Measurements from ENCODE around the gene PDE8B. TPM values are rescaled to one million over a fixed set of nuclear protein-coding genes. Genes with fewer than 3 reads are reported as not detected.

The PDE8B gene
- total RNA-seq, 1 donor from 2014 or later = under 0.01 TPM

GRCh38 chr5:77175231-77175630 lies 35.2 kb upstream of the PDE8B start:
- H3K27me3 ChIP-seq (ENCODE audit: control insufficient read depth, insufficient read depth, low read length) = peaks cover 2% of the 10 kb centered on the region
- no peak overlapping the region for H3K4me3 ChIP-seq (ENCODE audit: low read depth, low read length)
- DNase-seq (ENCODE audit: low read depth) (no peak), FAIRE-seq (no peak)
- H3K36me3 ChIP-seq (ENCODE audit: control insufficient read depth, insufficient read depth, low read length) = no peaks in the 10 kb centered on the region
- no peak for TF ChIP-seq CTCF (IDR thresholded peaks at IDR 0.05; ENCODE audit: insufficient read depth, low read length, severe bottlenecking)

- no peak for DNase-seq (ENCODE audit: low read depth)
- peaks cover 7% of the 10 kb centered on the region for H3K27me3 ChIP-seq (ENCODE audit: control insufficient read depth, insufficient read depth, low read length)
- H3K4me3 ChIP-seq (ENCODE audit: low read depth, low read length) = no peak overlapping the region
- TF ChIP-seq CTCF (IDR thresholded peaks at IDR 0.05; ENCODE audit: insufficient read depth, low read length, severe bottlenecking) = no peak
- no peaks in the 10 kb centered on the region for H3K36me3 ChIP-seq (ENCODE audit: control insufficient read depth, insufficient read depth, low read length)
- FAIRE-seq = no peak
Observed at GRCh38 chr5:77176429-77176828, 34.1 kb upstream of the PDE8B start.

GRCh38 chr5:77177576-77177975 lies 32.9 kb upstream of the PDE8B start:
- FAIRE-seq (no peak), DNase-seq (ENCODE audit: low read depth) (no peak)
- Histone ChIP-seq H3K27me3 (ENCODE audit: control insufficient read depth, insufficient read depth, low read length) (peaks cover 9% of the 10 kb centered on the region), H3K4me3 (ENCODE audit: low read depth, low read length) (no peak overlapping the region), H3K36me3 (ENCODE audit: control insufficient read depth, insufficient read depth, low read length) (no peaks in the 10 kb centered on the region)
- no peak for TF ChIP-seq CTCF (IDR thresholded peaks at IDR 0.05; ENCODE audit: insufficient read depth, low read length, severe bottlenecking)

- Histone ChIP-seq H3K4me3 (ENCODE audit: low read depth, low read length) (peak overlapping the region; percentile 21), H3K27me3 (ENCODE audit: control insufficient read depth, insufficient read depth, low read length) (peaks cover 12% of the 10 kb centered on the region), H3K36me3 (ENCODE audit: control insufficient read depth, insufficient read depth, low read length) (no peaks in the 10 kb centered on the region)
- no peak for FAIRE-seq
- no peak for TF ChIP-seq CTCF (IDR thresholded peaks at IDR 0.05; ENCODE audit: insufficient read depth, low read length, severe bottlenecking)
- no peak for DNase-seq (ENCODE audit: low read depth)
Observed at GRCh38 chr5:77180167-77181081, 30.1 kb upstream of the PDE8B start.

GRCh38 chr5:77181173-77181572 lies 29.3 kb upstream of the PDE8B start:
- peaks cover 12% of the 10 kb centered on the region for H3K27me3 ChIP-seq (ENCODE audit: control insufficient read depth, insufficient read depth, low read length)
- FAIRE-seq = no peak
- no peak overlapping the region for H3K4me3 ChIP-seq (ENCODE audit: low read depth, low read length)
- no peaks in the 10 kb centered on the region for H3K36me3 ChIP-seq (ENCODE audit: control insufficient read depth, insufficient read depth, low read length)
- DNase-seq (ENCODE audit: low read depth) = no peak
- no peak for TF ChIP-seq CTCF (IDR thresholded peaks at IDR 0.05; ENCODE audit: insufficient read depth, low read length, severe bottlenecking)
